Vagina (tissue), 2 donors: Measurements from ENCODE around the gene MVD. TPM values are rescaled to one million over a fixed set of nuclear protein-coding genes. Genes with fewer than 3 reads are reported as not detected.

Experiments
- DNase-seq, 2 donors: peaks; one replicate each; pipeline ENCODE4 v3.0.0-alpha.2; 2017; ENCODE audit errors: extremely low spot score in 2 of 2
- H3K27ac ChIP-seq: fragments of 200-600 bp; sonication (generic); one replicate; pipeline ENCODE4 v1.5.1; 2019
- H3K27me3 ChIP-seq: fragments of 200-600 bp; sonication (generic); one replicate; pipeline ENCODE4 v1.5.1; 2019
- H3K36me3 ChIP-seq, 2 donors: fragments of 200-600 bp; sonication (generic); one replicate each; pipeline ENCODE4 v1.5.1; 2017 to 2019
- H3K4me1 ChIP-seq: fragments of 200-600 bp; sonication (generic); one replicate; pipeline ENCODE4 v1.5.1; 2019
- H3K4me3 ChIP-seq, 2 donors: fragments of 200-600 bp; sonication (generic); 1 replicate in 1 of 2; 2 replicates in 1 of 2; pipeline ENCODE4 v1.5.1; 2016 to 2019
- H3K9me3 ChIP-seq: fragments of 200-600 bp; sonication (generic); one replicate; pipeline ENCODE4 v1.5.1; 2019
- POLR2A ChIP-seq, 2 donors: fragments of 450-650 bp; IDR thresholded peaks; one replicate each; pipeline ENCODE4 v1.6.1; 2017; ENCODE audit warnings: antibody characterized with exemption in 2 of 2, mild to moderate bottlenecking in 2 of 2, moderate library complexity in 2 of 2
- POLR2AphosphoS5 ChIP-seq, 2 donors: sonication (generic); formaldehyde crosslinking; IDR thresholded peaks; one replicate each; pipeline ENCODE4 v1.9.0; 2017; ENCODE audit warnings: antibody characterized with exemption in 2 of 2, mild to moderate bottlenecking in 2 of 2, low read depth in 1 of 2; ENCODE audit not compliant: insufficient read depth in 1 of 2
- intact Hi-C: fragments of 100-400 bp; cut with DNase I; formaldehyde crosslinking; loops from one replicate; pipeline ENCODE4 v1.15.1; 2023
- total RNA-seq: library from RNA; depleted of rRNA; stranded (reverse); fragments of >200 nt; gene quantifications from one replicate; pipeline ENCODE4 v1.2.3, GENCODE V29; 2016
- TF ChIP-seq, protein P1 (sequence below), 3 experiments: fragments of 450-650 bp in 2 of 3; fragments of 200-600 bp in 1 of 3; sonication (generic) in 1 of 3; IDR thresholded peaks; one replicate each; pipeline ENCODE4 v1.5.1; 2017 to 2019; ENCODE audit warnings: antibody characterized with exemption in 3 of 3, mild to moderate bottlenecking in 2 of 3, moderate library complexity in 2 of 3

Gene MVD
- total RNA-seq, 1 donor from 2014 or later, result 33.1 TPM

DNA sequence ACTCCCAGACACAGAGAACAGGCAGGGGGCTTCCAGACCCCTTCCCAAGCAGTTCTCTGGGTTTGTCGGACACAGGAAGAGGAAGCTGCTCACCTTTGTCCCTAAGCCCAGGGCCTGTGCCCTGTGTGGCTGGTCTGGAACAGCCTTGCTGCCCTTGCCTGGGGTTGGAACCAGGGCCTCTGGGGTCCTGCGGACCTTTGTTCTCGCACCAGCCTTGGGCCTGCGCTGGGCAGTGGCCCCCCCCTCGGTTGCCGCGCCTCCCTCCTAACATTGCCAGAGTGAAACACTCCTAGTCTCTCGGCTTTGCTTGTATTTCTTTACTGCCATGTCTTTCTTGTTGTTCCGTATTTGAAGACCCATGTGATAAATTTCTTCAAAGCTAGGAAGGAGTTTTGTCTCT is 33.1 kb downstream of the MVD start:
- H3K4me1 ChIP-seq, result peaks cover 13% of the 10 kb centered on the region
- no peaks in the 10 kb centered on the region for H3K9me3 ChIP-seq
- no peaks in the 10 kb centered on the region for H3K27me3 ChIP-seq
- H3K36me3 ChIP-seq, result peaks cover 0 to 69% of the 10 kb centered on the region in 2 donors
- H3K4me3 ChIP-seq, result no peak overlapping the region
- H3K27ac ChIP-seq, result no peak overlapping the region
- intact Hi-C loops, result no loop called here
- no peak for DNase-seq
- TF ChIP-seq POLR2A (IDR thresholded peaks at IDR 0.05), result no peak
- TF ChIP-seq POLR2AphosphoS5 (IDR thresholded peaks at IDR 0.05; ENCODE audit: insufficient read depth in 1 of 2, low read depth in 1 of 2), result no peak
- TF ChIP-seq, protein P1, sequence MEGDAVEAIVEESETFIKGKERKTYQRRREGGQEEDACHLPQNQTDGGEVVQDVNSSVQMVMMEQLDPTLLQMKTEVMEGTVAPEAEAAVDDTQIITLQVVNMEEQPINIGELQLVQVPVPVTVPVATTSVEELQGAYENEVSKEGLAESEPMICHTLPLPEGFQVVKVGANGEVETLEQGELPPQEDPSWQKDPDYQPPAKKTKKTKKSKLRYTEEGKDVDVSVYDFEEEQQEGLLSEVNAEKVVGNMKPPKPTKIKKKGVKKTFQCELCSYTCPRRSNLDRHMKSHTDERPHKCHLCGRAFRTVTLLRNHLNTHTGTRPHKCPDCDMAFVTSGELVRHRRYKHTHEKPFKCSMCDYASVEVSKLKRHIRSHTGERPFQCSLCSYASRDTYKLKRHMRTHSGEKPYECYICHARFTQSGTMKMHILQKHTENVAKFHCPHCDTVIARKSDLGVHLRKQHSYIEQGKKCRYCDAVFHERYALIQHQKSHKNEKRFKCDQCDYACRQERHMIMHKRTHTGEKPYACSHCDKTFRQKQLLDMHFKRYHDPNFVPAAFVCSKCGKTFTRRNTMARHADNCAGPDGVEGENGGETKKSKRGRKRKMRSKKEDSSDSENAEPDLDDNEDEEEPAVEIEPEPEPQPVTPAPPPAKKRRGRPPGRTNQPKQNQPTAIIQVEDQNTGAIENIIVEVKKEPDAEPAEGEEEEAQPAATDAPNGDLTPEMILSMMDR (IDR thresholded peaks at IDR 0.05), result no peak

DNA sequence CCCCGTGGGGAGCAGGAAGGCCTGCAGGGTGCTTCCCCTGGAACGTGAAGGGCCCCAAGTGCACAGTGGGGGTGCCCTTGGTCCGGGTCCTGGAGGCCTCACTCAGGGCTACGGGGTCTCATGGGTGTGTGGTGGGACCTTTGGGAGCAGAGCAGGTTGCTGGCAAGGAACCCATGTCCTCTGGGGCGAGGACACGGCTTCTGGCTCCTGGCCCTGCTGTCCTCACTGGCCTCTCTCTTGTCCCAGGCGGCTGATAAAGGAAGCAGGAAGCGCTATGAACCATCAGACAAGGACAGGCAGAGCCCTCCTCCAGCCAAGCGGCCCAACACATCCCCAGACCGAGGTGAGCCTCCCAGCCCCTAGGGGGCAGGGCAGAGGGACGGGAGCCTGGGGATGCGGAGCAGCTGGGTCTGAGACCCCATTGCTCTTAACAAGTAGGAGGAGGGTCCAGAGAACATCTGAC is 34.3 kb downstream of the MVD start:
- H3K27ac ChIP-seq, result no peak overlapping the region
- no peaks in the 10 kb centered on the region for H3K9me3 ChIP-seq
- DNase-seq, result no peak
- no peak overlapping the region for H3K4me3 ChIP-seq
- peaks cover 0 to 82% of the 10 kb centered on the region in 2 donors for H3K36me3 ChIP-seq
- H3K4me1 ChIP-seq, result no peaks in the 10 kb centered on the region
- no peaks in the 10 kb centered on the region for H3K27me3 ChIP-seq
- TF ChIP-seq, protein P1 (IDR thresholded peaks at IDR 0.05), result no peak
- no peak for TF ChIP-seq POLR2AphosphoS5 (IDR thresholded peaks at IDR 0.05; ENCODE audit: insufficient read depth in 1 of 2, low read depth in 1 of 2)
- no peak for TF ChIP-seq POLR2A (IDR thresholded peaks at IDR 0.05)
- intact Hi-C loops, result no loop called here

DNA sequence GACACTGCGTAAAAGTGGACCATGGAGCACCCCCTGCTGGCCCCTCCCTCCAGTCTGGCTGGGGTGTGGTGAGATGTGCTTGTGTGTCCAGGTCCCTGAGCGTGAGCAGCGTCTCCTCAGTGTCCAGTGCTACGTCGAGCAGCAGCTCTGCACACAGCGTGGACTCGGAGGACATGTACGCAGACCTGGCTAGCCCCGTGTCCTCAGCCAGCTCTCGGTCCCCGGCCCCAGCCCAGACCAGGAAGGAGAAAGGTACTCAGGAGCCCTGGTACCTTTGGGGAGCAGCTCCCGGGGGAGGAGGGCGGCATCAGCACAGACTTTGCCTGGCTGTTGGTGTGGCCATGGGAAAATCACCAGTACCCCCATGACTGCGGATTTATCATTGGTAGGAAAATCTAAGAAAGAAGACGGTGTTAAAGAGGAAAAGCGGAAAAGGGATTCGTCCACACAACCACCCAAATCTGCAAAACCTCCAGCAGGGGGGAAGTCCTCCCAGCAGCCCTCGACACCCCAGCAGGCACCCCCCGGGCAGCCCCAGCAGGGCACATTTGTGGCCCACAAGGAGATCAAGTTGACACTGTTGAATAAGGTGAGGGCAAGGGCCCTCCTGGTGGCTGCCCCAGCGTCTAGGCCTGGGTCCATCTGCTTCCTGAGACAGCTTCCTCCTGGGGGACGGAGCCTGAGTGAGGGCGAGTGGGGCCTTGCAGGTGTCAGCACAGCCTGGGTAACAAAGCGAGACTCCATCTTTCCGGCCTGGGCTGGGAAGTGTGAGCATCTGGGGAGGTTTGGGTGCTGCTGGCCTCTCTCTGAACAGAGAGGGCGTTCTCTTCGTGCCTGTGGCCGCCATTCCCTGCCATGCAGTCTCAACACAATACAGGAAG is 35.1 kb downstream of the MVD start:
- Histone ChIP-seq H3K4me3 (no peak overlapping the region), H3K4me1 (no peaks in the 10 kb centered on the region), H3K36me3 (peaks cover 0 to 90% of the 10 kb centered on the region in 2 donors), H3K27me3 (no peaks in the 10 kb centered on the region), H3K27ac (no peak overlapping the region), H3K9me3 (no peaks in the 10 kb centered on the region)
- DNase-seq, result no peak
- intact Hi-C loops, result no loop called here
- TF ChIP-seq, protein P1 (IDR thresholded peaks at IDR 0.05), result no peak
- no peak for TF ChIP-seq POLR2AphosphoS5 (IDR thresholded peaks at IDR 0.05; ENCODE audit: insufficient read depth in 1 of 2, low read depth in 1 of 2)
- no peak for TF ChIP-seq POLR2A (IDR thresholded peaks at IDR 0.05)

DNA sequence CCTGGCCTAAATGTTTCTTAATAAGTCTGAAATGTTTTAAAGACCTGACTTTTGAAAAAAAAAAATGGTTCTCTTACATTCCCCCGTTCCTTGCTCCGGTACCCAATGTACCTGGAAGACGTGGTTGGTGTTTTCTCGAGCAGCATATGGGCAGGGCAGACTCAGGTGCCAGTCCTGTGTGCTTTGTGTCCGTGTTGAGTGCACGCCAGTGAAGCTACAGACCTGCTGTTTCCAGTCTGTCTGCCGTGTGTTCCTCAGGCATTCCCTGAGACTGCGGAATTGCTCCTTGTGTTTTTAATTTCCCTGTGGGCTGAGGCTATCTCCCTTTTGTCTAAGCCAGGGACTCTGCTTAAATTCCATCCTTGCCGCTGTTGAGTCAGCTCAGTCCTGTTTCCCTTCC is 36.2 kb downstream of the MVD start:
- Histone ChIP-seq H3K4me1 (no peaks in the 10 kb centered on the region), H3K27ac (no peak overlapping the region), H3K27me3 (no peaks in the 10 kb centered on the region), H3K36me3 (peaks cover 0 to 90% of the 10 kb centered on the region in 2 donors), H3K9me3 (no peaks in the 10 kb centered on the region), H3K4me3 (no peak overlapping the region)
- no peak for TF ChIP-seq POLR2AphosphoS5 (IDR thresholded peaks at IDR 0.05; ENCODE audit: insufficient read depth in 1 of 2, low read depth in 1 of 2)
- TF ChIP-seq, protein P1 (IDR thresholded peaks at IDR 0.05), result no peak
- TF ChIP-seq POLR2A (IDR thresholded peaks at IDR 0.05), result no peak
- no peak for DNase-seq
- intact Hi-C loops, result no loop called here
